Measurements from ENCODE around the gene SCNM1.

The SCNM1 gene

GRCh38 chr1:151146412-151147131, 19.4 kb upstream of the SCNM1 start, which contains the start of gene SEMA6C:
TSS of gene SEMA6C (minus strand) at chr1:151146631. CDS start at chr1:151142621, 4,010 bp downstream.
- no peaks in the 10 kb centered on the region for H3K36me3 ChIP-seq (ENCODE audit: control insufficient read depth in 2 of 2, insufficient read depth in 2 of 2, low read length in 2 of 2)
- H3K4me3 ChIP-seq (ENCODE audit: low read length in 2 of 2) = peak within 1 kb of the TSS; percentile 75 to 85
- peak within 1 kb of the TSS; percentile 67 to 74 for H3K9ac ChIP-seq (ENCODE audit: low read depth in 1 of 2, low read length in 2 of 2)
- H3K27me3 ChIP-seq (ENCODE audit: control insufficient read depth in 2 of 2, insufficient read depth in 2 of 2, low read length in 2 of 2) = peaks cover 0 to 3% of the 10 kb centered on the region in 2 donors
- H3K9me3 ChIP-seq (ENCODE audit: control insufficient read depth in 2 of 2, low read length in 2 of 2) = no peaks in the 10 kb centered on the region
- H3K4me1 ChIP-seq (ENCODE audit: control insufficient read depth in 2 of 2, insufficient read depth in 2 of 2, low read length in 2 of 2) = peaks cover 10 to 12% of the 10 kb centered on the region in 2 donors
- peak within 1 kb of the TSS; percentile 26 to 65 for H3K27ac ChIP-seq (ENCODE audit: low read depth in 2 of 2, low read length in 2 of 2)

DNA sequence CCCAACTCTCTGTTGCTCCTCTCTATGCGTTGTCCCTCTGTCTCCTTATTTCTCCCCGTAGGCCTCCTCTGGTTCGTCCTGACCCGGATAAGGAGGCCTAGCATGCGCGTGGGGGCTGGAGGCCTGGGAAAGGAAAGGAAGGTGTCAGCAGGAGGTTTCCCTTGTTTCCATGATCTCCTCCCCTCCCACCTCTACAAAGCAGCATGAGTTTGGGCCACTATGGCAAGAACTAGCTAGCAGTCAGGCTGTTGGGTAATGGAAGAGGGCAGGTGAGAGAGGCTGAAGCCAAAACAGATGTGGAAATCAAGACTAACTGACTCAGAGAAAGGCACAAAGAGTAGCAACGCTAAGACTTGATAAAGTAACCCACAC, 18.8 kb upstream of the SCNM1 start:
- Histone ChIP-seq H3K27ac (ENCODE audit: low read depth in 2 of 2, low read length in 2 of 2) (peak overlapping the region; percentile 26 to 65), H3K4me3 (ENCODE audit: low read length in 2 of 2) (peak overlapping the region; percentile 75 to 85), H3K9ac (ENCODE audit: low read depth in 1 of 2, low read length in 2 of 2) (peak overlapping the region; percentile 67 to 74), H3K36me3 (ENCODE audit: control insufficient read depth in 2 of 2, insufficient read depth in 2 of 2, low read length in 2 of 2) (no peaks in the 10 kb centered on the region), H3K27me3 (ENCODE audit: control insufficient read depth in 2 of 2, insufficient read depth in 2 of 2, low read length in 2 of 2) (peaks cover 0 to 3% of the 10 kb centered on the region in 2 donors), H3K4me1 (ENCODE audit: control insufficient read depth in 2 of 2, insufficient read depth in 2 of 2, low read length in 2 of 2) (peaks cover 10 to 12% of the 10 kb centered on the region in 2 donors), H3K9me3 (ENCODE audit: control insufficient read depth in 2 of 2, low read length in 2 of 2) (no peaks in the 10 kb centered on the region)

GRCh38 chr1:151147665-151148064, 18.3 kb upstream of the SCNM1 start:
- Histone ChIP-seq H3K27me3 (ENCODE audit: control insufficient read depth in 2 of 2, insufficient read depth in 2 of 2, low read length in 2 of 2) (peaks cover 0 to 3% of the 10 kb centered on the region in 2 donors), H3K9me3 (ENCODE audit: control insufficient read depth in 2 of 2, low read length in 2 of 2) (no peaks in the 10 kb centered on the region), H3K9ac (ENCODE audit: low read depth in 1 of 2, low read length in 2 of 2) (peak overlapping the region in 1 of 2 donors; percentile 34), H3K36me3 (ENCODE audit: control insufficient read depth in 2 of 2, insufficient read depth in 2 of 2, low read length in 2 of 2) (no peaks in the 10 kb centered on the region), H3K4me3 (ENCODE audit: low read length in 2 of 2) (no peak overlapping the region), H3K4me1 (ENCODE audit: control insufficient read depth in 2 of 2, insufficient read depth in 2 of 2, low read length in 2 of 2) (peaks cover 10 to 12% of the 10 kb centered on the region in 2 donors), H3K27ac (ENCODE audit: low read depth in 2 of 2, low read length in 2 of 2) (no peak overlapping the region)

DNA sequence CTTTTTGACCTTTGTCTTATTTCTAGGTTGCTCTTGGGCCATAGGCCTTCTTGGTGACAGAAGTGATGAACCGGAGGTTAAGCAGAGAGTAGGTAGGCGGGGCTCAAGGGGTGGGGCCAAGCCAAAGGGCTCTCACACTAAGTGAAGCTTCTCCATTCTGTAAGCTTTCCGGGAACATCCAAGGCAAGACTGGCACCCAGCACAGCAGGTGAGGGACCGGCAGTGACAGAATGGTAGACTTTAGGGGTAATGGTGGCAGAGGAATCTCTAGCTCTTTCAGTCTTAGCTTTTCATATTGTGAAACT, 9.5 kb upstream of the SCNM1 start, which contains the start of gene TNFAIP8L2:
Gene TNFAIP8L2 (plus strand): TSS at position 135 of the 305 bp plus-strand sequence. CDS start 2,049 bp downstream, outside the sequence.
- Histone ChIP-seq H3K9ac (ENCODE audit: low read depth in 1 of 2, low read length in 2 of 2) (peak within 1 kb of the TSS in 1 of 2 donors; percentile 68), H3K9me3 (ENCODE audit: control insufficient read depth in 2 of 2, low read length in 2 of 2) (no peaks in the 10 kb centered on the region), H3K27me3 (ENCODE audit: control insufficient read depth in 2 of 2, insufficient read depth in 2 of 2, low read length in 2 of 2) (no peaks in the 10 kb centered on the region), H3K27ac (ENCODE audit: low read depth in 2 of 2, low read length in 2 of 2) (peak within 1 kb of the TSS in 1 of 2 donors; percentile 85), H3K36me3 (ENCODE audit: control insufficient read depth in 2 of 2, insufficient read depth in 2 of 2, low read length in 2 of 2) (peaks cover 20 to 22% of the 10 kb centered on the region in 2 donors), H3K4me3 (ENCODE audit: low read length in 2 of 2) (peak within 1 kb of the TSS; percentile 44 to 77), H3K4me1 (ENCODE audit: control insufficient read depth in 2 of 2, insufficient read depth in 2 of 2, low read length in 2 of 2) (no peaks in the 10 kb centered on the region)

DNA sequence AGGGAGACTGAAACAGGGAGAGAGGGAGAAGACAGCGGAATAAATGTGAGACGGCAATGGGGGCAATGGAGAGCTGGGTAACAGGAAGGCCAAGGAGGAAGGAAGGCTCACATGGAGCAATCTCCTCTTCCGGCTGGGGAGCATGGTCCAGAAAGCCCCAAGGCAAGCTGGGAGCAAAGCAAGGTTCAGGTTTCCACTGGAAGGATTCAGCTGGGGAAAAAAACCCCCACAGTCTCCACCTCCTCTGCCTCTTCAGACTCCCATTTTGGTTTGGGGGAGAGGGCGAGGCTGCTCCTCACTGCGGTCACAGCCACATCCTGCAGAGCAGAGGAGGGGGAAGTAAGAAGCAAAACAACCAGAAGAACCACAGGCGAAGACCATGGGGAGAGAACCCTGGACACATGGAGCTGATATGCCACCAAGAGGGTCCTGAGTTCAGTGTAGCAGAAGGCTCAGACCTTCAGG, 8.8 kb upstream of the SCNM1 start:
- Histone ChIP-seq H3K9ac (ENCODE audit: low read depth in 1 of 2, low read length in 2 of 2) (peak overlapping the region in 1 of 2 donors; percentile 68), H3K27me3 (ENCODE audit: control insufficient read depth in 2 of 2, insufficient read depth in 2 of 2, low read length in 2 of 2) (no peaks in the 10 kb centered on the region), H3K4me1 (ENCODE audit: control insufficient read depth in 2 of 2, insufficient read depth in 2 of 2, low read length in 2 of 2) (no peaks in the 10 kb centered on the region), H3K36me3 (ENCODE audit: control insufficient read depth in 2 of 2, insufficient read depth in 2 of 2, low read length in 2 of 2) (peaks cover 25% of the 10 kb centered on the region in 2 donors), H3K4me3 (ENCODE audit: low read length in 2 of 2) (peak overlapping the region; percentile 44 to 77), H3K27ac (ENCODE audit: low read depth in 2 of 2, low read length in 2 of 2) (peak overlapping the region in 1 of 2 donors; percentile 85), H3K9me3 (ENCODE audit: control insufficient read depth in 2 of 2, low read length in 2 of 2) (no peaks in the 10 kb centered on the region)

DNA sequence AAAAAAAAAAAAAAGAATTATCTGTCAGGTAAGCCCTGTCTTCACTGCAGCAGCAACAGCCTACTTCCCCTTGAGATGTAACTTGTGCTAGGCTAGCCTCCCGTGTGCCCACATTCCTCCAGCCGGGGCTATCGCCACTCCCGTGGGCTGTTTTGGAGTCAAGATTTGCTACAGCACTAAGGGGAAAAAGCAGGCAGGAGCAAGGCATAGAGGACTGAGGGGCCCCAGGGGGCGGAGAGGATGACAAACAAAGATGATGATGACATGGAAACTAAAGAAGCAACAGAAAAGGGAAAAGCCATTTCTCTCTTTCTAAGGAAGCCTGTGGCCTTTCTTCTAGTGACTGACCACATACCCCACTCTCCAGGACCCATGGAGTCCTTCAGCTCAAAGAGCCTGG, 7.6 kb upstream of the SCNM1 start:
- no peak overlapping the region for H3K9ac ChIP-seq (ENCODE audit: low read depth in 1 of 2, low read length in 2 of 2)
- no peaks in the 10 kb centered on the region for H3K9me3 ChIP-seq (ENCODE audit: control insufficient read depth in 2 of 2, low read length in 2 of 2)
- H3K4me3 ChIP-seq (ENCODE audit: low read length in 2 of 2) = peak overlapping the region in 1 of 2 donors; percentile 15
- H3K4me1 ChIP-seq (ENCODE audit: control insufficient read depth in 2 of 2, insufficient read depth in 2 of 2, low read length in 2 of 2) = no peaks in the 10 kb centered on the region
- peaks cover 25% of the 10 kb centered on the region in 2 donors for H3K36me3 ChIP-seq (ENCODE audit: control insufficient read depth in 2 of 2, insufficient read depth in 2 of 2, low read length in 2 of 2)
- no peaks in the 10 kb centered on the region for H3K27me3 ChIP-seq (ENCODE audit: control insufficient read depth in 2 of 2, insufficient read depth in 2 of 2, low read length in 2 of 2)
- H3K27ac ChIP-seq (ENCODE audit: low read depth in 2 of 2, low read length in 2 of 2) = peak overlapping the region in 1 of 2 donors; percentile 11

GRCh38 chr1:151158751-151159251, 7.1 kb upstream of the SCNM1 start:
- Histone ChIP-seq H3K27me3 (ENCODE audit: control insufficient read depth in 2 of 2, insufficient read depth in 2 of 2, low read length in 2 of 2) (no peaks in the 10 kb centered on the region), H3K36me3 (ENCODE audit: control insufficient read depth in 2 of 2, insufficient read depth in 2 of 2, low read length in 2 of 2) (peaks cover 25% of the 10 kb centered on the region in 2 donors), H3K4me1 (ENCODE audit: control insufficient read depth in 2 of 2, insufficient read depth in 2 of 2, low read length in 2 of 2) (no peaks in the 10 kb centered on the region), H3K9me3 (ENCODE audit: control insufficient read depth in 2 of 2, low read length in 2 of 2) (no peaks in the 10 kb centered on the region), H3K9ac (ENCODE audit: low read depth in 1 of 2, low read length in 2 of 2) (no peak overlapping the region), H3K4me3 (ENCODE audit: low read length in 2 of 2) (no peak overlapping the region), H3K27ac (ENCODE audit: low read depth in 2 of 2, low read length in 2 of 2) (peak overlapping the region in 1 of 2 donors; percentile 11)

- H3K27me3 ChIP-seq (ENCODE audit: control insufficient read depth in 2 of 2, insufficient read depth in 2 of 2, low read length in 2 of 2) = no peaks in the 10 kb centered on the region
- H3K9ac ChIP-seq (ENCODE audit: low read depth in 1 of 2, low read length in 2 of 2) = no peak overlapping the region
- no peaks in the 10 kb centered on the region for H3K9me3 ChIP-seq (ENCODE audit: control insufficient read depth in 2 of 2, low read length in 2 of 2)
- peak overlapping the region in 1 of 2 donors; percentile 11 for H3K27ac ChIP-seq (ENCODE audit: low read depth in 2 of 2, low read length in 2 of 2)
- no peaks in the 10 kb centered on the region for H3K4me1 ChIP-seq (ENCODE audit: control insufficient read depth in 2 of 2, insufficient read depth in 2 of 2, low read length in 2 of 2)
- peaks cover 25% of the 10 kb centered on the region in 2 donors for H3K36me3 ChIP-seq (ENCODE audit: control insufficient read depth in 2 of 2, insufficient read depth in 2 of 2, low read length in 2 of 2)
- no peak overlapping the region for H3K4me3 ChIP-seq (ENCODE audit: low read length in 2 of 2)
These were observed 6.6 kb upstream of the SCNM1 start for GRCh38 chr1:151159373-151159772.

DNA sequence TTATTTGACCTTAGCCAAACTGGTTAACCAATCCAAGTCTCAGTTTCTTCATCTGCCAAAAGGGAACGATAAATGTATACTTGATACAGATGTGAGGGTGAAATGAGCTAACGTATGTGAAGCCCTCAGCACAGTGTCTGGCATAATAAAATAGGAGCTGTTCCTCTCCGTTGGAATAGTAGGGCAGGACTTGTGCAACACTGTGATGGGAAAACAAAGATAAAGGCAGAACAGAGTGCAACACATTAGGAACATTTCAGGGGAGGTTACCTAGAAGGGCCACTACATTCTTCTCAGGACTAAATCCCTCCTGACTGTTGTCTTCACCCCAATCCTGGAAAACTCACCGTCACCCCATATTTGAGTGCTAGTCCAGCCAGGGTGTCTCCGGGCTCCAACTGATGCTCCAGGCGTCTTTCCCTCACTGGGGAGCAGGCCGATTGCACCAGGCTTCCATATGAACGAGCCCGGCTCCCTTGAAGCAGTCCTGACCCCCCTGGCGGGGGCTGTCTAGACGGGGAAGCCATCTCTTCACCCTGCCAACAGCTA, 1.1 kb upstream of the SCNM1 start:
- peaks cover 22 to 24% of the 10 kb centered on the region in 2 donors for H3K36me3 ChIP-seq (ENCODE audit: control insufficient read depth in 2 of 2, insufficient read depth in 2 of 2, low read length in 2 of 2)
- H3K9me3 ChIP-seq (ENCODE audit: control insufficient read depth in 2 of 2, low read length in 2 of 2) = no peaks in the 10 kb centered on the region
- peaks cover 13 to 18% of the 10 kb centered on the region in 2 donors for H3K4me1 ChIP-seq (ENCODE audit: control insufficient read depth in 2 of 2, insufficient read depth in 2 of 2, low read length in 2 of 2)
- peak overlapping the region; percentile 53 to 83 for H3K9ac ChIP-seq (ENCODE audit: low read depth in 1 of 2, low read length in 2 of 2)
- H3K27me3 ChIP-seq (ENCODE audit: control insufficient read depth in 2 of 2, insufficient read depth in 2 of 2, low read length in 2 of 2) = no peaks in the 10 kb centered on the region
- H3K4me3 ChIP-seq (ENCODE audit: low read length in 2 of 2) = peak overlapping the region; percentile 78 to 100
- peak overlapping the region; percentile 85 for H3K27ac ChIP-seq (ENCODE audit: low read depth in 2 of 2, low read length in 2 of 2)

DNA sequence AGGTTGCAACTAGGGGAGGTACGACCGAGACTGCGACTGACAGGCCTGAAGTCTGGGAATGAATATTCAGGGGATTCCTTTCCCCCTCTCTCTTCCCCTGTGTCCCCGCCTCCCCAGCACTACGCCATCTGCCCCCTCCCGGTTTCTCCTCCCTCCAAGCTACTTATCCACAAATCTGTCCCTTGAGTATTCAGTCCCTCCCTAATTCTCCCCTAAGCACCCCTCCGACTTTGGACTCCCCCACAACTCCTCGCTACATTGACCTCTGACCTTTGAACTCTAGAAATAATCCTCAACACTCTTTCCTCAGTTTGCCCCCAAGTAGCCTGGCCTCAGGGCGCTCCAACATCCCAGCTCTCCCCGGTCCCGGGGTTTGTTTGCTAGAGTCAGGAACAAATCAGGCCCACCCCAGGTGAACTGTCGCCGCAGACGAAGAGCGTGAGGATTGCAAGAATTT, 635 bp upstream of the SCNM1 start:
- Histone ChIP-seq H3K27ac (ENCODE audit: low read depth in 2 of 2, low read length in 2 of 2) (peak overlapping the region; percentile 85), H3K4me3 (ENCODE audit: low read length in 2 of 2) (peak overlapping the region; percentile 78 to 100), H3K9ac (ENCODE audit: low read depth in 1 of 2, low read length in 2 of 2) (peak overlapping the region; percentile 83 to 96), H3K9me3 (ENCODE audit: control insufficient read depth in 2 of 2, low read length in 2 of 2) (no peaks in the 10 kb centered on the region), H3K4me1 (ENCODE audit: control insufficient read depth in 2 of 2, insufficient read depth in 2 of 2, low read length in 2 of 2) (peaks cover 13 to 18% of the 10 kb centered on the region in 2 donors), H3K36me3 (ENCODE audit: control insufficient read depth in 2 of 2, insufficient read depth in 2 of 2, low read length in 2 of 2) (peaks cover 24 to 27% of the 10 kb centered on the region in 2 donors), H3K27me3 (ENCODE audit: control insufficient read depth in 2 of 2, insufficient read depth in 2 of 2, low read length in 2 of 2) (no peaks in the 10 kb centered on the region)

Measured in mucosa of rectum (tissue), 2 donors.